Sigmoid colon (tissue), 7 donors: ENCODE measurements around the gene FOXC1. TPM values are rescaled to one million over a fixed set of nuclear protein-coding genes. Genes with fewer than 3 reads are reported as not detected.

ENCODE experiments used
- DNase-seq: peaks from one replicate; pipeline ENCODE4 v3.0.0-alpha.2; 2019
- H3K27ac ChIP-seq, 4 donors: fragments of 200-600 bp; sonication (generic); one replicate each; pipeline ENCODE4 v1.5.1; 2016 to 2019; ENCODE audit warnings: mild to moderate bottlenecking in 1 of 4
- H3K27me3 ChIP-seq, 3 donors: fragments of 200-600 bp; sonication (generic); one replicate each; pipeline ENCODE4 v1.5.1; 2019; ENCODE audit warnings: mild to moderate bottlenecking in 1 of 3
- H3K36me3 ChIP-seq, 4 donors: fragments of 200-600 bp; sonication (generic); one replicate each; pipeline ENCODE4 v1.5.1; 2016 to 2019
- H3K4me1 ChIP-seq, 4 donors: fragments of 200-600 bp; sonication (generic); one replicate each; pipeline ENCODE4 v1.5.1; 2017 to 2019
- H3K4me3 ChIP-seq, 4 donors: fragments of 200-600 bp; sonication (generic); one replicate each; pipeline ENCODE4 v1.5.1; 2017 to 2019; ENCODE audit warnings: mild to moderate bottlenecking in 2 of 4, moderate library complexity in 1 of 4
- H3K9me3 ChIP-seq, 4 donors: fragments of 200-600 bp in 3 of 4; sonication (generic) in 3 of 4; one replicate each; pipeline versions ENCODE4 v1.5.1 to v1.6.1; 2013 to 2019
- CTCF ChIP-seq, 4 experiments: fragments of 450-650 bp in 3 of 4; fragments of 200-600 bp in 1 of 4; IDR thresholded peaks; one replicate each; pipeline ENCODE4 v1.5.1; 2016 to 2019; ENCODE audit warnings: antibody characterized with exemption in 4 of 4, mild to moderate bottlenecking in 3 of 4, moderate library complexity in 2 of 4
- EP300 ChIP-seq, 4 donors: sonication (generic); formaldehyde crosslinking; IDR thresholded peaks; one replicate each; pipeline ENCODE4 v1.6.1; 2017; ENCODE audit warnings: antibody characterized with exemption in 4 of 4
- POLR2A ChIP-seq, 2 donors: fragments of 450-650 bp; IDR thresholded peaks; one replicate each; pipeline ENCODE4 v1.6.1; 2016; ENCODE audit warnings: antibody characterized with exemption in 2 of 2, mild to moderate bottlenecking in 2 of 2, moderate library complexity in 2 of 2
- POLR2AphosphoS5 ChIP-seq, 4 donors: sonication (generic); formaldehyde crosslinking; IDR thresholded peaks; one replicate each; pipeline ENCODE4 v1.6.1; 2017; ENCODE audit warnings: antibody characterized with exemption in 4 of 4
- WGBS, 2 donors: extraction: QIAGEN DNeasy Blood & Tissue Kit; methylation state at CpG; one replicate each; pipeline ENCODE4 v1.1.7; 2013; 5-methylcytosine and 5-hydroxymethylcytosine counted together
- intact Hi-C: fragments of 100-400 bp; cut with DNase I; formaldehyde crosslinking; loops from one replicate; pipeline ENCODE4 v1.15.1; 2023
- polyA plus RNA-seq, 3 donors: library from polyadenylated mRNA; stranded (reverse); fragments of 200-250 nt; gene quantifications; one replicate each; pipeline ENCODE4 v1.2.3, GENCODE V29; 2013
- total RNA-seq, 4 donors: library from RNA; depleted of rRNA; stranded (reverse); fragments of >200 nt; gene quantifications; one replicate each; pipeline ENCODE4 v1.1.0, GENCODE V29; 2016
- donor health status: healthy with polysubstance abuse.
- donor health status: Bipolar disorder and iron deficiency.
- donor health status: healthy.

Gene FOXC1
- total and polyA plus RNA-seq, 7 donors, result 0.60 to 3.0 (median 1.6) TPM; not detected in 1

GRCh38 chr6:1606780-1607515 is 2.8 kb upstream of the FOXC1 start:
- Histone ChIP-seq H3K36me3 (no peaks in the 10 kb centered on the region), H3K27me3 (peaks cover 71 to 92% (median 82%) of the 10 kb centered on the region in 3 donors), H3K4me1 (peaks cover 0 to 65% (median 47%) of the 10 kb centered on the region in 4 donors), H3K9me3 (no peaks in the 10 kb centered on the region), H3K4me3 (no peak overlapping the region), H3K27ac (no peak overlapping the region)
- 8 to 12% methylated on average over 22 of the region's 22 CpGs for WGBS, 2 donors
- DNase-seq, result no peak
- intact Hi-C loops, result loop anchor here (5.0 kb wide), 1 partner anchor 640 kb away; the partner anchor contains the start of gene GMDS
- TF ChIP-seq EP300 (IDR thresholded peaks at IDR 0.05) (no peak), CTCF (IDR thresholded peaks at IDR 0.05) (no peak), POLR2AphosphoS5 (IDR thresholded peaks at IDR 0.05) (no peak)

- no peak overlapping the region for H3K27ac ChIP-seq
- intact Hi-C loops, result loop anchor here (2.0 to 5.0 kb wide), 2 partner anchors 15 to 640 kb away; partner anchors contain the start of gene GMDS
- H3K4me1 ChIP-seq, result peaks cover 0 to 72% (median 51%) of the 10 kb centered on the region in 4 donors
- no peaks in the 10 kb centered on the region for H3K36me3 ChIP-seq
- peaks cover 78 to 92% (median 83%) of the 10 kb centered on the region in 3 donors for H3K27me3 ChIP-seq
- 5 to 7% methylated on average over 32 of the region's 32 CpGs for WGBS, 2 donors
- no peak overlapping the region for H3K4me3 ChIP-seq
- TF ChIP-seq POLR2AphosphoS5 (IDR thresholded peaks at IDR 0.05), result peak in 1 of 4 donors; percentile 14
- TF ChIP-seq EP300 (IDR thresholded peaks at IDR 0.05), result no peak
- peak; percentile 66 for DNase-seq
- no peaks in the 10 kb centered on the region for H3K9me3 ChIP-seq
Observed at GRCh38 chr6:1607516-1608221, 2.0 kb upstream of the FOXC1 start.

- DNase-seq, result no peak
Observed at GRCh38 chr6:1608222-1609040, 1.3 kb upstream of the FOXC1 start.

GRCh38 chr6:1609041-1609647 is 571 bp upstream of the FOXC1 start:
- peaks cover 88 to 92% (median 88%) of the 10 kb centered on the region in 3 donors for H3K27me3 ChIP-seq
- peak; percentile 64 for DNase-seq
- intact Hi-C loops, result loop anchor here (2.0 to 5.0 kb wide), 2 partner anchors 14 to 638 kb away; partner anchors contain the start of gene GMDS

More at GRCh38 chr6:1608222-1609040, 1.3 kb upstream of the FOXC1 start:
- H3K36me3 ChIP-seq, result no peaks in the 10 kb centered on the region
- H3K9me3 ChIP-seq, result no peaks in the 10 kb centered on the region
- peak overlapping the region in 3 of 4 donors; percentile 49 to 62 (median 55) for H3K4me3 ChIP-seq
- TF ChIP-seq POLR2AphosphoS5 (IDR thresholded peaks at IDR 0.05) (peak in 3 of 4 donors; percentile 26 to 53 (median 26)), POLR2A (IDR thresholded peaks at IDR 0.05) (no peak), CTCF (IDR thresholded peaks at IDR 0.05) (no peak), EP300 (IDR thresholded peaks at IDR 0.05) (no peak)
- WGBS, 2 donors, result 5 to 7% methylated on average over 59 of the region's 59 CpGs
- intact Hi-C loops, result loop anchor here (2.0 to 5.0 kb wide), 2 partner anchors 14 to 639 kb away; partner anchors contain the start of gene GMDS
- H3K4me1 ChIP-seq, result peaks cover 0 to 72% (median 51%) of the 10 kb centered on the region in 4 donors
- H3K27me3 ChIP-seq, result peaks cover 86 to 92% (median 88%) of the 10 kb centered on the region in 3 donors
- H3K27ac ChIP-seq, result no peak overlapping the region

More at GRCh38 chr6:1609041-1609647, 571 bp upstream of the FOXC1 start:
- no peaks in the 10 kb centered on the region for H3K36me3 ChIP-seq
- no peaks in the 10 kb centered on the region for H3K9me3 ChIP-seq
- peak overlapping the region; percentile 17 to 62 (median 52) for H3K4me3 ChIP-seq
- WGBS, 2 donors, result 1 to 2% methylated on average over 58 of the region's 58 CpGs
- H3K4me1 ChIP-seq, result peaks cover 0 to 75% (median 51%) of the 10 kb centered on the region in 4 donors
- TF ChIP-seq EP300 (IDR thresholded peaks at IDR 0.05) (no peak), POLR2A (IDR thresholded peaks at IDR 0.05) (no peak), CTCF (IDR thresholded peaks at IDR 0.05) (no peak), POLR2AphosphoS5 (IDR thresholded peaks at IDR 0.05) (no peak)
- H3K27ac ChIP-seq, result peak overlapping the region in 3 of 4 donors; percentile 14 to 97 (median 42)
